ENCODE results near the gene CISH.

The CISH gene

DNA sequence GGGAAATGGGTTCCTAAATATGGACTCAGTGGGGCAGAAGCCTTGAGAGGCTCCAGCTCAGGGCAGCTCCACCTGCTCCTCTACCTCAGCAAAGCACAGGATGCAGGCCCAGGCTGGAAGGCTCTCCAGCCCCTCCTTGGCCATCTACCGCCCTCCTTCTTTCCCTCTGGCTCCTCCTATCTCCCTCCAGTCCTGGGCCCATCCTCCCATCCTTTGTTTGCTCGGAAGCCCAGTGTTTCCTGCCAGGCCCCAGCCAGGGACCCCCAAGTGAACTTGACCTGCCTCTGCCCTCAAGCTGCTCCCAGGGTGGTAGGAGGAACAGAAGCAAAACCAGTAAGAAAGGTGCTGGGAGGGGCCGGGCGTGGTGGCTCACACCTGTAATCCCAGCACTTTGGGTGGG lies 25.4 kb upstream of the CISH start:
- DNase-seq (ENCODE audit: low read depth), result no peak

DNA sequence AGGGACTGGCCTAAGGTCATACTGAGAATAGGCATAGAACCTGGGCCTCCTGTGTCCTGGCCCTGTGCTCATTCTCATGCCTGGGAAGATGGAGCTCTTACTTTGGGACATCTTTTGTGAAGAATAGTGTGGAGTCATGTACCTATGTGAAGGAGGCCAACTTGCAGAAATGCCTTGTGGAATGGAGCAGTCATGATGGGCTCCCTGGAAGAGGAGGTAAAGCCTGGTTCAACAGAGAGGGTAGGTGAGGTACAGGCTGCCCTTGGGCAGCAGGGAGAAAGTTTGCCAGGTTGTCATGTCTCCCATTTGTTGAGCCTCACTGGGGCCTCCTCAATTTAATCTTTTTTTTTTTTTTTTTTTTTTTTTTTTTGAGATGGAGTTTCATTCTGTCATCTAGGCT lies 23.5 kb upstream of the CISH start:
- DNase-seq (ENCODE audit: low read depth), result no peak

DNA sequence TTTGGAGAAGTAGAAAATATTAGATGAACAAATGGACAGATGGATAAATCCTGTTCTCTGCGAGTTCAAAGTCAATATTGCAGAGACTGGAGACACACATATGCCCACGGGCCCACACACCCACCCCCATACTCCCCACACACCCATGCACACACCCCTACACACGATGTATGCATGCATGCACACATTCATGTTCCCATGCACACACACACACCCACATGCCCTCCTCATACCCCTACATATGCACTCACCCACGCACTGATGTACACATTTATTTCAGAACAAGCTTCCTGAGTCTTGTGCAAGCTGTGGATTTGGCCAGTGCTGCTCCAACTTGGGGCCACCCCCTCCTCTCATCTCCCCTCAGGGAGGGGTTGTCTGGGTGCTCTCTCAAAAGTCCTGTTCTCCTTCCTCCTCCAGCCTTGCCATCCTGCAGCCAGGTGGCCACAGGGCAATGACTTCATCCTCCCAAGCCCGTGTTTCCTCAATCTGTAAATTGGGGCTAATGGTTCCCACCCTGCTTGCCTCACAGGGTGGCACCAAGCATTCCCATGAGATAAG lies 21.7 kb upstream of the CISH start:
- no peak for DNase-seq (ENCODE audit: low read depth)

DNA sequence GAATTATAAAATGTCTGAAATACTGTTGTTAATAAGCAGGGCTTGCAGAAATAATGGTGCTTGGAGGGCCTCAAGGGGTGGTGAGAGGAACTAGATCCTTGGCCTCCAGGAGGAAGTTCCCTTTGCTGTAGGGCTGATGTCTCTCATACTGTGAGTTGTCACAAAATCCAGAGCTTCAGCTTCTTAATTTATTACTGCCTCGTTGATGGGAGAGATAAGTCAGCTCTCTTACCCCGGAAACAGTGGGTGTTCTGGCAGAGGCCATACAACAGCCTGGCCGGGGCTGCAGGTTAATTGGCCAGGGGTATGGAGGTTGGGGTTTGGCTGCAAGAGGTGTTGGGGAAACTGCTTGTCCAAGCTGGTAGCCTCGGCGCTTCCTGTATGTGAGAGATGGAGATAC lies 20.9 kb upstream of the CISH start:
- DNase-seq (ENCODE audit: low read depth), result no peak

DNA sequence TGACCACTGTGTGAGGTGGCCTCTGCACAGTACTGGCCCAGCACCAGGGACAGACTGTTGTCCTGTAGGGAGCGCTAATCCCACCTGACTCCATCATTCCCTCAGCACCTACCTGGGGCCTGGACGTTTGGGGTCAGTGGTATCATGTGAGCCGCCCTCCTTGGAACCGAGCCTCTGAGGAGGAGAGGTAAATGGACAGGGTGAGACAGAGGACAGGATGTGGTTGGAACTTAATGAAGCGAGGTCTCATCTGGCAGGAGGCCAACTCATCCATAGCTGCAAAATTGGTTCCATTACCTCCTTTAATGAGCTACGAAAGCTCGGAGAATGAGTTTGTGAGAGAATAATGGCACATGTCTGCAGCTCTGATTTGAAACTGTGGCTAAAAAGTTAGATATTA lies 19.3 kb upstream of the CISH start:
- DNase-seq (ENCODE audit: low read depth), result no peak

DNA sequence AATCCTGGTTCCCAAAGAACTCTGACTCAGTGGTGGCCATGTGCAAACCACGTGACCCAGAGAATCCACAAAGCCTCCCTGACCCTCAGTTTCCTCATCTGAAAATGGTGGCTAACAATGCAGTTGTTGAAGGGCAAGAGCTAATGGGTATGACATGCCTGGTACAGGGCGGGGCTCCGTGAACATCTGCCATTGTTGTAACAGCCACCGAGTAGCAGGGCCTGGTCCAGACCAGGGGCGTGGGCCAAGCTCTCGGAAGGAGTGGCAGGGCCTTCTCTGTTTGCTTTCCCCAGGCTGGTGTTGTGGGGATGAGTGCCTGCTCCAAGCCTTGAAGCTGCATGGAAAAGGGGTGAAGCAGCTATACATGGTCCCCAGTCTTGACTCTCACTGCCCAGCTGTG lies 18.8 kb upstream of the CISH start:
- no peak for DNase-seq (ENCODE audit: low read depth)

DNA sequence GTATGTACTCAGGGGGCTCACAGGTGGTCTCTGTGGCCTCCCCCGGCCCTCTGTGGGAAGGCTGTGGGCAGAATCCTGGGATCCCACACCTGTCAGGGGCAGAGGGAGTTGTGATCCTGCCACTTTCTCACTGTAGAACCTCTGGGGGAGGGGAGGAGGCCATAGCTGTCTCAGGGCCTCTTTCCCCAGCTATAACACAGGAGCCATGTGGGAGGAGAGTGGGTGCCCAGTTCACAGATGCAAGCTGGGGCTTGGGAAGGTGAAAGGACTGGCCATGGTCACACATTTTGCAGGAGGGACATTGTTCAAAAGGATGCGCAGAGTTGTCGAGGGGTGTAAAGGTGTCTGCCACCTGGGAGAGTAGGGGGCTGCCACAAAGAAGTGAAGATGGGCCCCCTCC lies 17.0 kb upstream of the CISH start:
- DNase-seq (ENCODE audit: low read depth), result no peak

DNA sequence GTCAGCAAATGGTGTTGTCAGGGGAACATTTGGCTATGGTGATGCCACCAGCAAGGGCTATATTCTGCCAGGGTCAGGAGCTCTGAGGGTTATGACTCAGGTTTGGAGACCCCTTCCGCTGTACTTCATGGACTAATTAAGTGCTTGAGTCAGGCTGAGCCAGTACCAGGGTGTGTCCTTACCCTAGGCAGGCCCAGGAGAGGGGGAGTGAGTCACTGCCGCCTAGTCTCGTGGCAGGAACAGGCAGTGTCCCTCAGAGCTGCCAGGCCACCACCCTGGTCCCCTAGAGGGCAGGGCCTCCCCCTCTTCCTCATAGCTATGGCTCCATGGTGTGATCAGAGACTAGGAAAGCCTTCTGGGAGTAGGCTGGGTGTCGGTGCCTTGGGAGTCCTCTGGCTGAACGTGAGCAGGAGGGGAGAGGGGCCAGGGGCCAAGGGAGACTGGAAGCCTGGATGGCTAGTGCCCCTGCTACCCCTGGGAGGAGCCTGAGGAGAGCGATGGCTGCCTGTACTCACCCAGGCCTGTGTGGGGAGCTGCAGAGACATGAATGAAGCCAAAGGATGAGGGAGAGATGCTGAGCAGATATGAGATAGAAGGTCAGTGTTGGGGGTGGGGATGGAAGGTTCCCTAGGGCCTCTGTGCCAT lies 16.0 kb upstream of the CISH start:
- DNase-seq (ENCODE audit: low read depth), result no peak

DNA sequence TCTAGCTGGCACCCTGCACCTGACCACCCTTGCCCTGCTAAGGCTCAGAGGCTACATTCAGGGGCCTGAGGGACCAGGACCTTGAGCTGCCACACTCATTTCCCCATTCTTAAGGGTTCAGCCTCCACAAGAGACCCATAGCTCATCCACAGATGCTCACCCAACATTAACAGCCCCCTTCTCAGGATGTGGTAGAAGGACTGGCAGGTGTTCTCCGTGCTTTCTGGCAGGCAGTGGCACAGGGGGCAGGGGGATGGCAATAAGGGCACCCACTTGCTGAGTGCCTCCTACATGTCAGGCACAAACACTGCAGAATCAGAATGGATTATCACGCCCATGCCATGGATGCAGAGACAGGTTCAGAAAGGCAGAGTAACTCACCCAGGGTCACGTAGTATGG lies 14.8 kb upstream of the CISH start:
- no peak for DNase-seq (ENCODE audit: low read depth)

DNA sequence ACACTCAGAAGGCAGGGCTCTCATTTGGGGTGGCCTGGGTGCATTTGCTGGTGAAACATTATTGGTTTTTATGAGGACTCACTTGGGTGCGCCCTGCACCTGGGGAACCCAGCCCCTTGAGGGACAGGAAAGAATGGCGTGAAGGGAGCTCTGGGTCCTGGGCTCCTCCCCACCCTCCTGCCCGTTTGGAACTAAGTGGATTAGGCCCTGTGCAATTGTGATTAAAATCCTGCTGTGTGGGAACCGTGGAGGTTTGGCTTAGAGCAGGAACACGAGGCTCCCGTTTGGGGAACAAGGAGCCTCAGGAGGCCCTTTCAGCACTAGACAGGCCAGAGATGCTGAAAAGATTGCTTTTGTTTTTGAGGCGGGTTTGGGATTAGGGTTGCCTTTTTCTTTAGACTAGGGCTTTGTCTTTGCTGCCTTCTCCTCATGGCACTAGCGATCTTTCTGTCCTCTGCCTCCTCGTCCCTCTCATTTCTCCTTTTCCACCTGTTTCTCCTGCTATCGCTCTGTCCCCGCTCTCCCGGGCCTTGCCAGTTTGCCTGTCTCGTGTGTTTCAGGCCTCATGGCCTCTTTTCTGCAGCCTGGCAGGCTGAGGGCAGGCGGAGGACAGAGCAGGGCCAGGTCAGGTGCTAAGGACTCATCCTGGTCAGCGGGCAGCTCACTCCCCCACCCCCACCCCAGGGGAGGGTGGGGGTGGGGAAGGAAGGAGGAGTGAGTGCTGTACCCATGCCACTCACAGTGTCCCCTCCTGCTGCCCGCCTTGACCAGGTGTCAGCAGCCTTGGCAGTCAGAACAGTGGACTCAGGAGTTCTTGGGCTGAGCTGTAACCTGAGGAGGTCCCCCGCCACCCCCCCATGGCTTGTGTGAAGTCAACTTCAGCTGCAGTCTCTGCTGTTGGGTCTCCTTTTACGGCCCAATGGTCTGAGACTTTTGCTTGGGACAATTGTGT lies 13.9 kb upstream of the CISH start:
- DNase-seq (ENCODE audit: low read depth), result no peak

DNA sequence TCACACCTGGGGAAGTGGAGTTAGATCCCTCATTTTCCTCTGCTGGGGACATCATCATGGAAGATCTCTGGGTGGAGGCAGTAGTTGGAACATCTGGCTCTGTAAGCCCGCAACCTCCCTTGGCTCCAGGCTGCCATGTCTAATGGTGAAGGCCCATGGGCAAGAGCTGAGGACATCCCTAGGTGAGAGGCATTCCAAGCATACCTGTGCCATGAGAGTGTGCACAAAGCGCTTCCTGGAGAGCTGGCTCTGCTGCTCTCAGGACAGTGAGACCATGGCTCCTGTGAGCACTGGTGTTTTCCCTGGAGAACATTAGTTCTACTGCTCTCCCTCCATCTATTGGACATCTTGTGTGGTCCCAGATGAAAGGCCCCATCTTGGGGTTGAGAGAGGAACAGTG lies 13.1 kb upstream of the CISH start:
- DNase-seq (ENCODE audit: low read depth), result no peak

DNA sequence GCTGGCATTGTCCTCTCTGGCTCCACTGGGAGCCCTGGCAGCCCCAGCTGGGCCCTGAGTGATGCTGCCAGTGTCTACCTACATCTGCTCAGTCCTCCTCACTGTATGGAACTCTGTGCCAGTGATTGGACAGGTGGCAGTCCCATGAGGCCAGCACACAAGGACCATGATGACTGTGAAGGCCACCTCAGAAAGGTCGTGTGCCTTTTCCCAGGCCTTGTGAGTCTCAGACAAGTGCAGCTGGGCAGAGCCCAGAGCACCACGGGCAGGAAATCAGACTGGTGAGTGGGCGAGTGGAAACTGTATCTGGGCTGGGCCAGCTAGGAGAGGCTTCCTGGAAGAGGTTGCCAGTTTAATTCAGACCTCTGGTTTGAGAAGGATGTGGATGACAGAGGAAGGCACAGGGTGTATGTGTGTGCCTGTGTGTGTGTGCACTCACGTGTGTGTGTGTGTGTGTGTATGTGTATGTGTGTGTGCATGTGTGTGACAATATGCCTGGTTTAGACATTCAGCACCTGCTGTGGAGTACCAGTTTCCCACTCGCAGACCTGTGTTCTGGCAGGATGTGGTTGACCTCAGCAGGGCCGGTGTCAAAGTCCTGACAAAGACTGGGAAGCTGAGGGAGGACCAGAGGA lies 12.4 kb upstream of the CISH start:
- DNase-seq (ENCODE audit: low read depth), result no peak

DNA sequence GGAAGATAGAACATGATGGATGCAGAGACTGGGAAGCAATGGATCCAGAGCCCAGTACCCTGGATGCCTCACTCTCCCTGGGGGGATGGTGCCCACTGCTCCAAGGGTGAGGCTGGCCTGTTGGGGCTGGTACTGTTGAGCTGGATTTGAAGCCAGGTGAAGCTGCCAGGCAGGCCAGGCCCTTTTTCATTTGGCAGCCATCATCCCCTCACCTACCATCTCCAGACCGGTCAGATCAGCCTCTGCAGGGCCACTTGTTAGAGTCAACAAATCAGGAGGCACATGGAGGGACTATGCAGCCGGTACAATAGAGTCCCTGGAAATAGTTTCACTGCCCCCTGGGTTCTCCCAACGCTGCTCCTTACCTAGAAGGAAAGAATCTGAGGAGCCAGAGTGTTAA lies 11.3 kb upstream of the CISH start:
- no peak for DNase-seq (ENCODE audit: low read depth)

DNA sequence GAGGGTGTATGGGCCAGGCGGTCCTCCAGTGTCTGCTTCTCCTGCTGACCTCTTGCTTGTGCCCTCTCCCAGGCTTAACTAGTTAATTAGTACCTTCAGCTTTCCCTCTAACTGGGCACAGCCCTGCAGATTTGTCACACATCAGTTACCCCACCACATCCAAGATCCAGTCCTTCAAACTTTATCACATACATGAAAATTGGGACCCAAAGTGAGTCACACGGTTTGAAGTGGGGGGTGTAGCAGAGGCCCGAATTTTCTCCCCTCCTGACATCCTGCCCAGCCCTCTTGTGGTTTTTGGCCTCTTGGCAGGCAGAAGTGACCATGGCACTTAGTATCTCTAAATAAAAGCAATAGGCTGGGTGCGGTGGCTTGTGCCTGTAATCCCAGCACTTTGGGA lies 9.2 kb upstream of the CISH start:
- no peak for DNase-seq (ENCODE audit: low read depth)

DNA sequence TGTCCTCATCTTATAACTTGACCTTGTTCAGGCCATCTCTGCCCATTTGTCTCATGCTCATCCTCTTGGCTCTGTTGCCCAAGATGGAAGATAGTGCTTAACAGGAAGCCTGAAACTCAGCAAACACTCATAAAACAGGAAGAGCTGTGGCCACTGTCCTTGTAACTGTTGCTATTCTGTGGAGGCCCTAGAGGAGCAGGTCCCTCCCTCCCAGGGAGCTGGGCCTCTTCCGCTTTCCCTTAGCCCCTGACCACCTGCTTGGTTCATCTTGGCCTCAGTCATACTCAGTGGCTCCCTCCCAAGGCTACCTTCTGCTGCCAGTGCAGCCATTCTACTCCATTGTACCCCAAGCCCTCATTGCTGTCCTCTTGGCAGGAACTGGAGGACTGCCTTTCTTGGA lies 8.8 kb upstream of the CISH start:
- DNase-seq (ENCODE audit: low read depth), result no peak

DNA sequence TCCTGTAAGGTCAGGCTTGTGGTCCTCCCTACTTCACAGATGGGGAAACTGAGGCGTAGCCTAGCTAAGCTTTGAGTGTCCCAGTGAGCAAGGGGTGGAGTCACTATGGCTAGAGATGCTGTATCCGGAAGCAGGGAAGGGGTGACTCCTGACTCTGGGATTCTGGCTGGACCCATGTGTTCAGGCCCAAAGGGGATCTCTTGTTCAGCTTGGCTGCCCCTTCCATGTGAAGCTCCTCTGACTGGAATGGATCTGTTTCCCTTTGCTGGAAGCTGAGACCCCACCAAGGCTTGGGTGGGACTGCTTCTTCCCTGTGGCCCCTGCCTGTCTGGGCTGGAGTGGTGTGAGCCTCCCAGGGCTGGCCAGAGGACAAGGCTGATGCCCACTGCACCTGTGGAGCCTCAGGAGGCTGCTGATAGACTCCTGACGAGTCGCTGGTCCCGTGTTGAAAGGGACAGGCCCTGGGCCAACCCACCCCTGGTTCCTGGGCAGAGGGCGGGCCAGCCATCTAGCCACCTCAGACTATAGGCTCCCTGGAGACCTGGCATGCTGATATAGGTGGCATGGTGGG lies 6.4 kb upstream of the CISH start:
- DNase-seq (ENCODE audit: low read depth), result no peak

DNA sequence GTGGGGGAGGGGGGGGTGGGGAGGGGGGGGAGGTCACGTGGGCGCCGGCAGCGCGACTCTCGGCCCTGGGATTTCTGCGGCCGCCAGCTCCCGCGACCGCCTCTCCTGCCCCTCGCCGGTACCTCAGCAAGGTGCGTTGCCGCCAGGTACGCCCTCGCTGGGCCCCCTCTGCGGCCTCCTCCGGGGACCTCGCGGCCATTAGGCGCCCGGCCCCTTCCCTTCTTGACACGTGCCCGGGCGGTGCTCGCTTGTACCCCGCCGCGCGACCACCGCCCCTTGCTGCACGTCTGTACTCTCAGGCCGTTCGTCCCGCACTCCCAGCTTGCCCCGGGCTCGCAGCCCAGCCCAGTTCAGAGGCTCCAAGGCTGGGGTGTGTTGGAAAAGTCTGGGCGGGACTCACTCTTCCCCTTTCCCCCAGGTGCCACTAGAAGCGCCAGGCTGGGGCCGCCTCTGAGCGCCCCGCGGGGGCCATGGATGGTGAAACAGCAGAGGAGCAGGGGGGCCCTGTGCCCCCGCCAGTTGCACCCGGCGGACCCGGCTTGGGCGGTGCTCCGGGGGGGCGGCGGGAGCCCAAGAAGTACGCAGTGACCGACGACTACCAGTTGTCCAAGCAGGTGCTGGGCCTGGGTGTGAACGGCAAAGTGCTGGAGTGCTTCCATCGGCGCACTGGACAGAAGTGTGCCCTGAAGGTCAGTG lies 5.7 kb upstream of the CISH start, which contains the start of gene MAPKAPK3:
Gene MAPKAPK3 (plus strand): TSS at position 56 of the 696 bp plus-strand sequence. CDS start 415 bp downstream, at position 471.
- DNase-seq (ENCODE audit: low read depth), result no peak

DNA sequence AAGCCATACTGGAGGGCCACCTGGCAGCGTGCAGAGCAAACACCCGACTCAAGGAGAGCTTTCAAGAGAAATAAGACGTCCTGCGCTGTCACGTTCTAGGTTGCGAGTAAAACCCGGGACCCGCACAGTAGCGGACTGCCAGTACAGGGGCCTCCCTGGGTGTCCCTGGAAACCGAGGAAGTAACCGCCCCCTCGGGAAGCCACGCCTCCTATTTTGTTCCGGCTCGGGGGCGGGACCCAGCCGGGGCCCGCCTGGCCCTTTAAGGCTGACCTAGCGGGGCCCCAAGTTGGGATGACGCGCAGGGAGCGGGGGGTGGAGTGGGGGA lies 5.2 kb upstream of the CISH start:
- peak; percentile 90 for DNase-seq (ENCODE audit: low read depth)

DNA sequence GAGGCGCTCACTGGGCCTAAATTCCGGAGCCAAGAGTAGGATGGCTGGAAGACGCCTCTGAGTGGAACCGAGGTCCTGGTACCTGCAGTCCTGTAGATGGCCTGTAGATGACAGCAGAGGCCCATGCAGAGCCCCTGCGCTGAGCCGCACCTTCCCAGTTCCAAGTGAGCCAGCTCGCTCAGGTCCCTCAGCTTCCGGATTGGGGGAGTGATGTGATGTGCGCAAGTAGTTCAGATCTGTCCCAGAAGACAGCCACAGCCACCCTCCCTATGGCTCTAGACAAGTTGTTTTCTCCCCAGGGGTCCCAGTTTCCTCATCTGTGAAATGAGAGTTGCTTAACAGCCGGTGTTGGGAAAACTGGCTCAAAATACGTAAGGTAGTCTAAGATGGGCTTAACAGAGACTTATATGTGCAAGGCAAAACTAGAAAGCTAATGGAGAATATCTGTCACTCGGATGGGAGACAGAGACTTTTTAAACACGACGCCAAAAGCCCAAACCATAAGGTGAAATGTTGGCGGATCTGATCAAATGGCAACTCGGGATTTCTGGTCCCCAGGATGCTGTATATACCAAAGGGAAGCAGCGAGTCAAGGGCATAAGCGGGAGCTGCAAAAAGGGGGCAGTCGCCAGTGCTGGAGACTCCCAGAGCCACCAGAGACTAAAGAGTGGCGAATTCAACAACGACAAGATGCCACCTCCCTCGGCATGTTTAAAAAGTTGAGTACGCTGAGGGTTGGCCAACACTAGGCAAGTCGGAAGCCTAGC lies 4.6 kb upstream of the CISH start:
- DNase-seq (ENCODE audit: low read depth), result peak; percentile 70

DNA sequence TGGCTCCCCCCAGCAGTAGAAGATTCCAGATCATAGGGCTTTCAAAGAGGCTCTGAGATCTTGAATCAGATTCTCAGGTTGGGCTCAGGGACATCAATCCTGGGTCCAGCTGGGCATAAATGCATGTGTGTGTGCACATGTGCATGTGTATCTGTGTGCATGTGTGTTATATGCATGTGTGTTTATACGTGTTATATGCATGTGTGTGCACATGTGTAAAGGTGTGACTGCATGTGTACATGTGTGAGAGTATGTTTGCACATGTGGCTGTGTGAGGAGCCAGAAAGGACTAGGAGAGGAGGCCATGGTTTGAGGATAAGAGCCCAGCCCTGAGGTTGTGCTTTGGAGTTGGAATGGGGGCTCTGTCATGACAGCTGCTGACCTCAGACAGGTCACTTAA lies 3.6 kb upstream of the CISH start:
- DNase-seq (ENCODE audit: low read depth), result no peak

All from activated T-cell treated with anti-CD3 and anti-CD28 coated beads for 1 hour (primary cell).